K562 (cell line): Measurements from ENCODE around the gene LTN1. TPM values are rescaled to one million over a fixed set of nuclear protein-coding genes. Genes with fewer than 3 reads are reported as not detected.

Source experiments
- CBFA2T2 ChIP-seq: fragments of 450-650 bp; conservative IDR thresholded peaks from 2 replicates; pipeline ENCODE4 v1.6.1; 2017; ENCODE audit warnings: mild to moderate bottlenecking
- HNRNPLL ChIP-seq: fragments of 200-400 bp; formaldehyde crosslinking; IDR thresholded peaks from 2 replicates; pipeline ENCODE4 v1.6.1; 2017; ENCODE audit warnings: low read length, low read depth, mild to moderate bottlenecking; ENCODE audit not compliant: poor library complexity, severe bottlenecking
- MTA2 ChIP-seq: fragments of 450-650 bp; IDR thresholded peaks from 2 replicates; pipeline ENCODE4 v1.6.1; 2016; ENCODE audit warnings: low read depth
- NFYB ChIP-seq: IDR thresholded peaks from 2 replicates; pipeline ENCODE4 v1.6.1; 2011; ENCODE audit warnings: mild to moderate bottlenecking, moderate library complexity; ENCODE audit not compliant: insufficient read length; ENCODE audit errors: extremely low read depth
- NRF1 ChIP-seq, 2 experiments: fragments of 450-650 bp; IDR thresholded peaks in 1 of 2; conservative IDR thresholded peaks in 1 of 2; 2 replicates each; pipeline ENCODE4 v1.6.1; 2014; ENCODE audit warnings: mild to moderate bottlenecking in 2 of 2
- PHF20 ChIP-seq: fragments of 450-650 bp; IDR thresholded peaks from 2 replicates; pipeline ENCODE4 v1.6.1; 2018; ENCODE audit not compliant: partially characterized antibody
- PHF8 ChIP-seq: fragments of 200-600 bp; sonication (generic); IDR thresholded peaks from 2 replicates; pipeline ENCODE4 v1.6.1; 2012; ENCODE audit warnings: mixed run types, mild to moderate bottlenecking, inconsistent platforms, low read length, moderate library complexity, borderline replicate concordance
- POLR2G ChIP-seq: fragments of 200-400 bp; formaldehyde crosslinking; IDR thresholded peaks from 2 replicates; pipeline ENCODE4 v1.6.1; 2017; ENCODE audit warnings: low read depth, mild to moderate bottlenecking, antibody characterized with exemption, low read length, moderate library complexity
- PTTG1 ChIP-seq: fragments of 450-650 bp; IDR thresholded peaks from 2 replicates; pipeline ENCODE4 v1.6.1; 2016; ENCODE audit warnings: low read depth, mild to moderate bottlenecking, missing genetic modification characterization, missing compliant biosample characterization
- RAD21 ChIP-seq, 2 experiments: fragments of 250-450 bp in 1 of 2; fragments of 450-650 bp in 1 of 2; sonication (Bioruptor Pico) in 1 of 2; formaldehyde crosslinking in 1 of 2; IDR thresholded peaks in 1 of 2; conservative IDR thresholded peaks in 1 of 2; 2 replicates each; pipeline versions ENCODE4 v1.4.0 to v1.8.0; 2020 to 2022; ENCODE audit warnings: mild to moderate bottlenecking in 2 of 2, moderate library complexity in 1 of 2
- SP2 ChIP-seq: IDR thresholded peaks from 2 replicates; pipeline ENCODE4 v1.6.1; 2011; ENCODE audit warnings: mild to moderate bottlenecking, low read depth, low read length, moderate library complexity; ENCODE audit not compliant: poor library complexity, severe bottlenecking; ENCODE audit errors: extremely low read depth
- ZKSCAN3 ChIP-seq: fragments of 250-450 bp; sonication (Bioruptor Pico); IDR thresholded peaks from 2 replicates; pipeline ENCODE4 v1.4.0; 2020
- ZNF124 ChIP-seq: sonication (generic); formaldehyde crosslinking; IDR thresholded peaks from 2 replicates; pipeline ENCODE4 v1.8.1; 2022; ENCODE audit warnings: missing genetic modification reagents
- polyA plus RNA-seq, 8 experiments: library from polyadenylated mRNA; depleted of rRNA in 4 of 8; stranded (reverse) in 5 of 8; unstranded in 3 of 8; fragments of >200 nt; fragmentation: Nextera tagmentation in 2 of 8; fragmentation: Illumina TruSeq in 1 of 8; extraction: Ambion mirVana in 2 of 8; extraction: Trizol in 1 of 8; gene quantifications; 2 replicates each; pipeline versions ENCODE4 v1.2.1 to v1.2.3, GENCODE V29; 2011 to 2014; ENCODE audit warnings: inconsistent platforms in 1 of 8, missing spikeins in 1 of 8
- total RNA-seq, 7 experiments: library from RNA; depleted of rRNA in 6 of 7; stranded (reverse); fragments of >200 nt in 6 of 7; fragmentation: Illumina TruSeq in 2 of 7; extraction: Trizol in 2 of 7; gene quantifications; 2 replicates each; pipeline versions ENCODE4 v1.2.1 to v1.2.3, GENCODE V29; 2011 to 2021; ENCODE audit warnings: low replicate concordance in 1 of 7
- TF ChIP-seq, protein P1 (sequence below): fragments of 250-450 bp; sonication (Bioruptor Pico); IDR thresholded peaks from 2 replicates; pipeline ENCODE4 v1.5.0; 2021
- TF ChIP-seq, protein P2 (sequence below): fragments of 450-650 bp; IDR thresholded peaks from 2 replicates; pipeline ENCODE4 v1.6.1; 2016; ENCODE audit warnings: borderline replicate concordance
- TF ChIP-seq, protein P3 (sequence below): sonication (generic); formaldehyde crosslinking; IDR thresholded peaks from 2 replicates; pipeline ENCODE4 v1.9.0; 2022; ENCODE audit warnings: mild to moderate bottlenecking, missing genetic modification reagents

Gene LTN1
- total and polyA plus RNA-seq, 9 of the 15 experiments (the other 6 are each of a cell fraction or from before 2014, with no cell fraction given): 15.7 to 49.6 (median 28.7) TPM

DNA sequence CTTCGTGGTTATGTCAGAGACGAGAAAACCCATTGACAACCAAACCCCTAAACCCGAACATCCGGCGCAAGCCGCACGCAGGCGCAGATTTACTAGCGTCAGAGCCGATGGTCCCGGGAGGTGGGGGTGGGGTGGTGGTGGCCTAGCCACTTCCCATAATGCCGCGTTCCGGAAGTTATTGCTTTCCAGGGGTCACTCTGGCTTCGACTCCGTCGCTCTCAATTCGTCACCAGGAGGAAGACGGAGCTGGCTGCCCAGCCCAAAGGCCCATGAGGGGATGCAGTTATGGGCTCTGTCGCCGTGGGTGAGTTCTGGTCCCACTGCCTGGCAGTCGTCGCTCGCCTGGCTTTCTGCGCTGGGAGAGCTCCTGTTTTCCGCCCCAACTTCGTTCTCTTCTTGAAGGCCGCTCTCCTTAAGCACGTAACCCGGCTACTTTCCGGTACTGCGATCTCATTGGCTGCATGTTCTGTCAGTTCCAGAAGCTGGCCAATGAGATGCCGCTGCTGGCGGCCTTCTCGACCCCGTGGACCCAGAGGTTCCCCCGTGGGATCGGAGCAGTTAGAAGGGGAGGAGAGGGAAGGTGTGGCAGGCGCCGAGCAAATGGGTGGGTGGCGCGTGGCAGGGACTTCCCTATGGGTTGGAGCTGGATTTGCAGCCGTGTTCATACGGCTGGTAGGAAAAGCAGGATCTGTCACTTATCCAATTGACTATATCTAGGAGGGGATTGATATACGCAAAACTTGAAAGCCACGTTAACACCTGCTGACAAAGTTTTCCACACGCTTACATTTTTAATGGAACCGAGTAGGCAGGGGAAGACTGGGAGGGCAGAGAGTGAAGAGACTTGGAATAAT lies 32.0 kb upstream of the LTN1 start, which contains the start of gene USP16 (continued):
- TF ChIP-seq NFYB (peak; percentile 98), RAD21 (CRISPR knock-in tag; conservative IDR thresholded peaks at IDR 0.05 in 1 of 2, IDR thresholded peaks at IDR 0.05 in 1 of 2) (0 out of 4 replicates have a peak, but pooled peaks of 1 of the 2 experiments have one; percentile 5), PTTG1 (tag) (no peak), PHF8 (peak; percentile 99), ZNF124 (CRISPR knock-in tag) (no peak), HNRNPLL (peak; percentile 46), SP2 (peak; percentile 81), ZKSCAN3 (no peak), CBFA2T2 (no peak), POLR2G (peak; percentile 96), NRF1 (conservative IDR thresholded peaks at IDR 0.05 in 1 of 2, IDR thresholded peaks at IDR 0.05 in 1 of 2) (peak; percentile 90 to 91), MTA2 (no peak; the same call in none of the 2 replicates), PHF20 (peak; percentile 99)
- TF ChIP-seq, protein P1, sequence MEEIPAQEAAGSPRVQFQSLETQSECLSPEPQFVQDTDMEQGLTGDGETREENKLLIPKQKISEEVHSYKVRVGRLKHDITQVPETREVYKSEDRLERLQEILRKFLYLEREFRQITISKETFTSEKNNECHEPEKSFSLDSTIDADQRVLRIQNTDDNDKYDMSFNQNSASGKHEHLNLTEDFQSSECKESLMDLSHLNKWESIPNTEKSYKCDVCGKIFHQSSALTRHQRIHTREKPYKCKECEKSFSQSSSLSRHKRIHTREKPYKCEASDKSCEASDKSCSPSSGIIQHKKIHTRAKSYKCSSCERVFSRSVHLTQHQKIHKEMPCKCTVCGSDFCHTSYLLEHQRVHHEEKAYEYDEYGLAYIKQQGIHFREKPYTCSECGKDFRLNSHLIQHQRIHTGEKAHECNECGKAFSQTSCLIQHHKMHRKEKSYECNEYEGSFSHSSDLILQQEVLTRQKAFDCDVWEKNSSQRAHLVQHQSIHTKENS: no peak
- TF ChIP-seq, protein P2, sequence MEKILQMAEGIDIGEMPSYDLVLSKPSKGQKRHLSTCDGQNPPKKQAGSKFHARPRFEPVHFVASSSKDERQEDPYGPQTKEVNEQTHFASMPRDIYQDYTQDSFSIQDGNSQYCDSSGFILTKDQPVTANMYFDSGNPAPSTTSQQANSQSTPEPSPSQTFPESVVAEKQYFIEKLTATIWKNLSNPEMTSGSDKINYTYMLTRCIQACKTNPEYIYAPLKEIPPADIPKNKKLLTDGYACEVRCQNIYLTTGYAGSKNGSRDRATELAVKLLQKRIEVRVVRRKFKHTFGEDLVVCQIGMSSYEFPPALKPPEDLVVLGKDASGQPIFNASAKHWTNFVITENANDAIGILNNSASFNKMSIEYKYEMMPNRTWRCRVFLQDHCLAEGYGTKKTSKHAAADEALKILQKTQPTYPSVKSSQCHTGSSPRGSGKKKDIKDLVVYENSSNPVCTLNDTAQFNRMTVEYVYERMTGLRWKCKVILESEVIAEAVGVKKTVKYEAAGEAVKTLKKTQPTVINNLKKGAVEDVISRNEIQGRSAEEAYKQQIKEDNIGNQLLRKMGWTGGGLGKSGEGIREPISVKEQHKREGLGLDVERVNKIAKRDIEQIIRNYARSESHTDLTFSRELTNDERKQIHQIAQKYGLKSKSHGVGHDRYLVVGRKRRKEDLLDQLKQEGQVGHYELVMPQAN: peak; percentile 96
- TF ChIP-seq, protein P3, sequence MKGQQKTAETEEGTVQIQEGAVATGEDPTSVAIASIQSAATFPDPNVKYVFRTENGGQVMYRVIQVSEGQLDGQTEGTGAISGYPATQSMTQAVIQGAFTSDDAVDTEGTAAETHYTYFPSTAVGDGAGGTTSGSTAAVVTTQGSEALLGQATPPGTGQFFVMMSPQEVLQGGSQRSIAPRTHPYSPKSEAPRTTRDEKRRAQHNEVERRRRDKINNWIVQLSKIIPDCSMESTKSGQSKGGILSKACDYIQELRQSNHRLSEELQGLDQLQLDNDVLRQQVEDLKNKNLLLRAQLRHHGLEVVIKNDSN (CRISPR knock-in tag): peak; percentile 79
